ENCODE measurements around the gene DRICH1.

GRCh38 chr22:23566705-23567475 is 65.2 kb downstream of the DRICH1 start:
- TF ChIP-seq, protein P1, sequence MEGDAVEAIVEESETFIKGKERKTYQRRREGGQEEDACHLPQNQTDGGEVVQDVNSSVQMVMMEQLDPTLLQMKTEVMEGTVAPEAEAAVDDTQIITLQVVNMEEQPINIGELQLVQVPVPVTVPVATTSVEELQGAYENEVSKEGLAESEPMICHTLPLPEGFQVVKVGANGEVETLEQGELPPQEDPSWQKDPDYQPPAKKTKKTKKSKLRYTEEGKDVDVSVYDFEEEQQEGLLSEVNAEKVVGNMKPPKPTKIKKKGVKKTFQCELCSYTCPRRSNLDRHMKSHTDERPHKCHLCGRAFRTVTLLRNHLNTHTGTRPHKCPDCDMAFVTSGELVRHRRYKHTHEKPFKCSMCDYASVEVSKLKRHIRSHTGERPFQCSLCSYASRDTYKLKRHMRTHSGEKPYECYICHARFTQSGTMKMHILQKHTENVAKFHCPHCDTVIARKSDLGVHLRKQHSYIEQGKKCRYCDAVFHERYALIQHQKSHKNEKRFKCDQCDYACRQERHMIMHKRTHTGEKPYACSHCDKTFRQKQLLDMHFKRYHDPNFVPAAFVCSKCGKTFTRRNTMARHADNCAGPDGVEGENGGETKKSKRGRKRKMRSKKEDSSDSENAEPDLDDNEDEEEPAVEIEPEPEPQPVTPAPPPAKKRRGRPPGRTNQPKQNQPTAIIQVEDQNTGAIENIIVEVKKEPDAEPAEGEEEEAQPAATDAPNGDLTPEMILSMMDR (IDR thresholded peaks at IDR 0.05) = no peak
- TF ChIP-seq TCF7L2 (IDR thresholded peaks at IDR 0.05; ENCODE audit: low read depth, low read length) = no peak
- no peak for TF ChIP-seq SIN3A (IDR thresholded peaks at IDR 0.05; ENCODE audit: borderline replicate concordance, insufficient read depth, low read depth, low read length)
